Measurements from ENCODE around the gene PLD5.
"Not testable (repeated sequence)": the region's sequence is repeated elsewhere in the genome, so short reads cannot be mapped to it uniquely, and the experiment has no call there.

PLD5 gene

GRCh38 chr1:242416657-242417056 lies 107.8 kb downstream of the PLD5 start:
- DNase-seq, result no peak

- DNase-seq, result no peak
Measured at GRCh38 chr1:242412921-242413320, 111.6 kb downstream of the PLD5 start.

GRCh38 chr1:242411901-242412300 lies 112.6 kb downstream of the PLD5 start:
- no peak for DNase-seq

- DNase-seq, result no peak
Measured at GRCh38 chr1:242405947-242406346, 118.5 kb downstream of the PLD5 start.

GRCh38 chr1:242404296-242404695 lies 120.2 kb downstream of the PLD5 start:
- DNase-seq, result no peak

GRCh38 chr1:242402956-242403355 lies 121.5 kb downstream of the PLD5 start:
- DNase-seq, result no peak

- no peak for DNase-seq
Measured at GRCh38 chr1:242401937-242402336, 122.6 kb downstream of the PLD5 start.

GRCh38 chr1:242398351-242398750 lies 126.1 kb downstream of the PLD5 start:
- no peak for DNase-seq

GRCh38 chr1:242391896-242392295 lies 132.6 kb downstream of the PLD5 start:
- DNase-seq, result no peak

- DNase-seq, result not testable (repeated sequence)
Measured at GRCh38 chr1:242376121-242376520, 148.4 kb downstream of the PLD5 start.

GRCh38 chr1:242350446-242350845 lies 174.1 kb downstream of the PLD5 start:
- DNase-seq, result not testable (repeated sequence)

- no peak for DNase-seq
Measured at GRCh38 chr1:242349636-242350035, 174.9 kb downstream of the PLD5 start.

GRCh38 chr1:242330865-242331264 lies 193.6 kb downstream of the PLD5 start:
- DNase-seq, result not testable (repeated sequence)

GRCh38 chr1:242327381-242327780 lies 197.1 kb downstream of the PLD5 start:
- DNase-seq, result not testable (repeated sequence)

- DNase-seq, result not testable (repeated sequence)
Measured at GRCh38 chr1:242321981-242322380, 202.5 kb downstream of the PLD5 start.

- DNase-seq, result no peak
Measured at GRCh38 chr1:242318140-242318539, 206.4 kb downstream of the PLD5 start.

- not testable (repeated sequence) for DNase-seq
Measured at GRCh38 chr1:242314865-242315264, 209.6 kb downstream of the PLD5 start.

GRCh38 chr1:242314085-242314649 lies 210.3 kb downstream of the PLD5 start:
- DNase-seq, result not testable (repeated sequence)

- not testable (repeated sequence) for DNase-seq
Measured at GRCh38 chr1:242308681-242309080, 215.8 kb downstream of the PLD5 start.

GRCh38 chr1:242293781-242294180 lies 230.7 kb downstream of the PLD5 start:
- not testable (repeated sequence) for DNase-seq

- DNase-seq, result not testable (repeated sequence)
Measured at GRCh38 chr1:242288067-242288466, 236.4 kb downstream of the PLD5 start.

GRCh38 chr1:242282758-242283485 lies 241.6 kb downstream of the PLD5 start:
- DNase-seq, result not testable (repeated sequence)

GRCh38 chr1:242278406-242278805 lies 246.1 kb downstream of the PLD5 start:
- DNase-seq, result not testable (repeated sequence)

- DNase-seq, result not testable (repeated sequence)
Measured at GRCh38 chr1:242276769-242277168, 247.7 kb downstream of the PLD5 start.

- DNase-seq, result not testable (repeated sequence)
Measured at GRCh38 chr1:242267004-242267403, 257.5 kb downstream of the PLD5 start.

Measured in activated CD4-positive, alpha-beta T cell treated with anti-CD3 and anti-CD28 coated beads, Interleukin-2, amount 50 U/mL, for 48 hours (primary cell).